A549 (cell line): ENCODE results near the gene EIF2B1.

Experiments
- CHD2 ChIP-seq: fragments of 150-350 bp; IDR thresholded peaks from 2 replicates; pipeline ENCODE4 v1.6.1; 2014; ENCODE audit warnings: low read length; ENCODE audit not compliant: partially characterized antibody
- CTCF ChIP-seq: fragments of >200 bp; sonication (Bioruptor Twin); formaldehyde crosslinking; IDR thresholded peaks from 3 replicates; pipeline ENCODE4 v1.5.1; 2016
- EP300 ChIP-seq, 2 experiments: fragments of >200 bp; sonication (Bioruptor Twin); formaldehyde crosslinking; IDR thresholded peaks; 2 replicates in 1 of 2; 3 replicates in 1 of 2; pipeline ENCODE4 v1.6.1; 2016 to 2017
- JUNB ChIP-seq: fragments of >200 bp; sonication (Bioruptor Twin); formaldehyde crosslinking; IDR thresholded peaks from 2 replicates; pipeline ENCODE4 v1.6.1; 2016
- PHF8 ChIP-seq: fragments of 200-600 bp; sonication (generic); IDR thresholded peaks from 2 replicates; pipeline ENCODE4 v1.6.1; 2016; ENCODE audit warnings: low read depth, mild to moderate bottlenecking, antibody characterized with exemption, moderate library complexity, borderline replicate concordance
- POLR2A ChIP-seq: IDR thresholded peaks from 2 replicates; pipeline ENCODE4 v1.6.1; 2012; ENCODE audit warnings: mild to moderate bottlenecking, low read length
- RAD21 ChIP-seq, 2 experiments: fragments of >200 bp in 1 of 2; sonication (Bioruptor Twin) in 1 of 2; formaldehyde crosslinking in 1 of 2; IDR thresholded peaks in 1 of 2; conservative IDR thresholded peaks in 1 of 2; 2 replicates in 1 of 2; 3 replicates in 1 of 2; pipeline ENCODE4 v1.6.1; 2012 to 2018; ENCODE audit warnings: inconsistent platforms in 1 of 2
- REST ChIP-seq: fragments of 200-600 bp; sonication (generic); IDR thresholded peaks from 2 replicates; pipeline ENCODE4 v1.6.1; 2016; ENCODE audit warnings: antibody characterized with exemption, mild to moderate bottlenecking, moderate library complexity
- RFX5 ChIP-seq: fragments of 450-650 bp; IDR thresholded peaks from 2 replicates; pipeline ENCODE4 v1.7.1; 2014; ENCODE audit warnings: antibody characterized with exemption, mild to moderate bottlenecking, moderate library complexity
- SMC3 ChIP-seq: fragments of >200 bp; sonication (Bioruptor Twin); formaldehyde crosslinking; IDR thresholded peaks from 3 replicates; pipeline ENCODE4 v1.6.1; 2018; ENCODE audit warnings: inconsistent platforms
- SREBF2 ChIP-seq: fragments of 450-650 bp; IDR thresholded peaks from 2 replicates; pipeline ENCODE4 v1.6.1; 2014; ENCODE audit warnings: mild to moderate bottlenecking, moderate library complexity
- ZFP36 ChIP-seq: fragments of 450-650 bp; IDR thresholded peaks from 2 replicates; pipeline ENCODE4 v1.6.1; 2014; ENCODE audit warnings: borderline replicate concordance; ENCODE audit not compliant: partially characterized antibody
- TF ChIP-seq, protein P1 (sequence below): fragments of 150-350 bp; IDR thresholded peaks from 2 replicates; pipeline ENCODE4 v1.6.1; 2014; ENCODE audit warnings: low read depth, mild to moderate bottlenecking, low read length
- TF ChIP-seq, protein P2 (sequence below): IDR thresholded peaks from 2 replicates; pipeline ENCODE4 v1.6.1; 2012; ENCODE audit warnings: low read depth, borderline replicate concordance

GRCh38 chr12:123602651-123603195, 30.8 kb downstream of the EIF2B1 start:
- TF ChIP-seq CTCF, result no peak
- TF ChIP-seq JUNB, result no peak
- TF ChIP-seq EP300 (IDR thresholded peaks at IDR 0.05), result no peak
- TF ChIP-seq RFX5, result no peak
- TF ChIP-seq, protein P1, sequence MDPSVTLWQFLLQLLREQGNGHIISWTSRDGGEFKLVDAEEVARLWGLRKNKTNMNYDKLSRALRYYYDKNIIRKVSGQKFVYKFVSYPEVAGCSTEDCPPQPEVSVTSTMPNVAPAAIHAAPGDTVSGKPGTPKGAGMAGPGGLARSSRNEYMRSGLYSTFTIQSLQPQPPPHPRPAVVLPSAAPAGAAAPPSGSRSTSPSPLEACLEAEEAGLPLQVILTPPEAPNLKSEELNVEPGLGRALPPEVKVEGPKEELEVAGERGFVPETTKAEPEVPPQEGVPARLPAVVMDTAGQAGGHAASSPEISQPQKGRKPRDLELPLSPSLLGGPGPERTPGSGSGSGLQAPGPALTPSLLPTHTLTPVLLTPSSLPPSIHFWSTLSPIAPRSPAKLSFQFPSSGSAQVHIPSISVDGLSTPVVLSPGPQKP, result no peak
- TF ChIP-seq PHF8, result no peak
- TF ChIP-seq, protein P2, sequence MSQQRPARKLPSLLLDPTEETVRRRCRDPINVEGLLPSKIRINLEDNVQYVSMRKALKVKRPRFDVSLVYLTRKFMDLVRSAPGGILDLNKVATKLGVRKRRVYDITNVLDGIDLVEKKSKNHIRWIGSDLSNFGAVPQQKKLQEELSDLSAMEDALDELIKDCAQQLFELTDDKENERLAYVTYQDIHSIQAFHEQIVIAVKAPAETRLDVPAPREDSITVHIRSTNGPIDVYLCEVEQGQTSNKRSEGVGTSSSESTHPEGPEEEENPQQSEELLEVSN, result no peak
- no peak for TF ChIP-seq ZFP36
- no peak for TF ChIP-seq REST
- no peak for TF ChIP-seq POLR2A
- no peak for TF ChIP-seq CHD2
- no peak for TF ChIP-seq SMC3
- TF ChIP-seq RAD21 (conservative IDR thresholded peaks at IDR 0.05 in 1 of 2, IDR thresholded peaks at IDR 0.05 in 1 of 2), result no peak
- TF ChIP-seq SREBF2, result no peak
